ENCODE results near the gene R3HDM2.
A peak's percentile ranks its signal among the peaks of the same experiment; 100 is the strongest.
"Not testable (repeated sequence)": the region's sequence is repeated elsewhere in the genome, so short reads cannot be mapped to it uniquely, and the experiment has no call there.

Gene R3HDM2

DNA sequence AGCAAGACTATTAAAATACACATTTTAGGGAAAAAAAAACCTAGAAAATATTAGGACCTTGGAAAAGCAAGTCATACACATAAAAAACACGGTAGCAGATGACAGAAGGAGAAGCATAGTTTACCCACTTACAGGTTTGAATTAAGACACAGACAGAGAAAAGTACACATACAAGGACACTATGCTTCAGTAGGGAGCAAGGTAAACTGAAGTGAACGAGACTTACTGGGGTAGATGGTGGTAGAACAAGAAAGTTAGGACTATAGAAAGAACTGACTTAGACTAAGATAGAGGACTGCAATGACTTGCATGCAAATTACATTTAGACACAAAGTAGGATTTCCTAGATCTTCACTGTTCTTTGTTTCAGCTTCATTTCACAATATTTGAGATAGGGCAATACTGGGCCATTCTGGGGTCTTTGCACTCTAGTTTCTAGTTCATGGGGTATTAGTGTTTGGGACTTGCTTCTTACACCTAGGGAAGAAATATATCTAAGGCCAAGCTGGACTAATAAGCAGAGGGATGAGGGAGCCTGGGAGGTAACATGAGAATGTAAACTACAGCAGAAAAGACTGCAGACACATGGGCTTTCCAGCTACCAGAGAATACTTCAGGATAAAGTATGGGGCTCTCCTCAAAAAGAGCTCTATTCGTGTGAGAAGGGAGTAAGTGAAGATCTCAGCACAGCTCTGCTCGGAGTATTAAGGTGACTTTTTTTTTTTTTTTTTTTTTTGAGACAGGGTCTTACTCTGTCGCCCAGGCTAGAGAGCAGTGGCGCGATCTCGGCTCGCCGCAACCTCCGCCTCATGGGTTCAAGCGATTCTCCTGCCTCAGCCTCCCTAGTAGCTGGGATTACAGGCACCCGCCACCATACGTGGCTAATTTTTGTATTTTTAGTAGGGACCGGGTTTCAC lies 152.1 kb downstream of the R3HDM2 start:
- Mint-ChIP-seq H3K9me3 (no peaks in the 10 kb centered on the region), H3K36me3 (ENCODE audit: low read depth) (peaks cover 85% of the 10 kb centered on the region), H3K27ac (peak overlapping the region; percentile 30), H3K4me3 (no peak overlapping the region), H3K4me1 (peaks cover 32% of the 10 kb centered on the region), H3K27me3 (ENCODE audit: low read depth, poor library complexity) (no peaks in the 10 kb centered on the region)
- TF ChIP-seq, protein P1, sequence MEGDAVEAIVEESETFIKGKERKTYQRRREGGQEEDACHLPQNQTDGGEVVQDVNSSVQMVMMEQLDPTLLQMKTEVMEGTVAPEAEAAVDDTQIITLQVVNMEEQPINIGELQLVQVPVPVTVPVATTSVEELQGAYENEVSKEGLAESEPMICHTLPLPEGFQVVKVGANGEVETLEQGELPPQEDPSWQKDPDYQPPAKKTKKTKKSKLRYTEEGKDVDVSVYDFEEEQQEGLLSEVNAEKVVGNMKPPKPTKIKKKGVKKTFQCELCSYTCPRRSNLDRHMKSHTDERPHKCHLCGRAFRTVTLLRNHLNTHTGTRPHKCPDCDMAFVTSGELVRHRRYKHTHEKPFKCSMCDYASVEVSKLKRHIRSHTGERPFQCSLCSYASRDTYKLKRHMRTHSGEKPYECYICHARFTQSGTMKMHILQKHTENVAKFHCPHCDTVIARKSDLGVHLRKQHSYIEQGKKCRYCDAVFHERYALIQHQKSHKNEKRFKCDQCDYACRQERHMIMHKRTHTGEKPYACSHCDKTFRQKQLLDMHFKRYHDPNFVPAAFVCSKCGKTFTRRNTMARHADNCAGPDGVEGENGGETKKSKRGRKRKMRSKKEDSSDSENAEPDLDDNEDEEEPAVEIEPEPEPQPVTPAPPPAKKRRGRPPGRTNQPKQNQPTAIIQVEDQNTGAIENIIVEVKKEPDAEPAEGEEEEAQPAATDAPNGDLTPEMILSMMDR (IDR thresholded peaks at IDR 0.05), result no peak
- no peak for DNase-seq

DNA sequence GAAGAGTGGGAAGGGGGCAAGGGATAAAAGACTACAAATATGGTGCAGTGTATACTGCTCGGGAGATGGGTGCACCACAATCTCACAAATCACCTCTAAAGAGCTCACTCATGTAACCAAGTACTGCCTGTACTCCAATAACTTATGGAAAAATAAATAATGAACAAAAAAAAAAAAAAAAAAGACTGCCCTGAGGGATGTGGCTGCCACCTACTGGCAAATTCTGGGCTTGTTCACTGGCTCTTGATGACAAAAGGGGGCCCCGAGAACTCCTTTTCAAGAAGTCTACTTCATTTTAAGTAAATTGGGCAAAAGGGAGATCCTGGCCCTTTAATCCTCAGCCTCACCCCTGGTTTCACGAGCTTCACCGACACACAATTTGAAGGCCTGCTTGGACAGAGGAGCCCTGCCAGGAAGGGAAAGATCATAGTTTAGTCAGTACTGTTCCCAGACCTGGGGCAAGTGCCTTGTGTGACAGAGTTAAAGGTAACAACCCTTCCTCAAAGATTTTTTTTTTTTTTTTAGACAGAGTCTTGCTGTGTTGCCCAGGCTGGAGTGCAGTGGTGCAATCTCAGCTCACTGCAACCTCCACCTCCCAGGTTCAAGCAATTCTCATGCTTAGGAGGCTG lies 153.8 kb downstream of the R3HDM2 start:
- DNase-seq, result no peak
- no peak overlapping the region for H3K27ac Mint-ChIP-seq

DNA sequence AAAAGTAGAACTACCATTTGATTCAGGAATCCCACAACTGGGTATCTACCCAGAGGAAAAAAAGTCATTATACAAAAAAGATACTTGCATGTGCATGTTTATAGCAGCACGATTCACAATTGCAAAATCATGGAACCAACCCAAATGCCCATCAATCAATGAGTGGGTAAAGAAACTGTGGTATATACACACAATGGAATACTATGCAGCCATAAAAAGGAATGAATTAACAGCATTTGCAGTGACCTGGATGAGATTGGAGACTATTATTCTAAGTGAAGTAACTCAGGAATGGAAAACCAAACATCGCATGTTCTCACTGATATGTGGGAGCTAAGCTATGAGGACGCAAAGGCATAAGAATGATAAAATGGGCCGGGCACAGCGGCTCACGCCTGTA lies 154.6 kb downstream of the R3HDM2 start:
- not testable (repeated sequence) for H3K27ac Mint-ChIP-seq; H3K4me3 Mint-ChIP-seq; H3K9me3 Mint-ChIP-seq; H3K27me3 Mint-ChIP-seq (ENCODE audit: low read depth, poor library complexity); DNase-seq
- H3K4me1 Mint-ChIP-seq, result peaks cover 36% of the 10 kb centered on the region
- H3K36me3 Mint-ChIP-seq (ENCODE audit: low read depth), result peaks cover 73% of the 10 kb centered on the region

More for the DNA sequence above, 153.8 kb downstream of the R3HDM2 start:
- Mint-ChIP-seq H3K36me3 (ENCODE audit: low read depth) (peaks cover 77% of the 10 kb centered on the region), H3K9me3 (no peaks in the 10 kb centered on the region), H3K27me3 (ENCODE audit: low read depth, poor library complexity) (peaks cover 5% of the 10 kb centered on the region), H3K4me1 (peaks cover 38% of the 10 kb centered on the region), H3K4me3 (no peak overlapping the region)
- TF ChIP-seq, protein P1 (IDR thresholded peaks at IDR 0.05), result no peak

DNA sequence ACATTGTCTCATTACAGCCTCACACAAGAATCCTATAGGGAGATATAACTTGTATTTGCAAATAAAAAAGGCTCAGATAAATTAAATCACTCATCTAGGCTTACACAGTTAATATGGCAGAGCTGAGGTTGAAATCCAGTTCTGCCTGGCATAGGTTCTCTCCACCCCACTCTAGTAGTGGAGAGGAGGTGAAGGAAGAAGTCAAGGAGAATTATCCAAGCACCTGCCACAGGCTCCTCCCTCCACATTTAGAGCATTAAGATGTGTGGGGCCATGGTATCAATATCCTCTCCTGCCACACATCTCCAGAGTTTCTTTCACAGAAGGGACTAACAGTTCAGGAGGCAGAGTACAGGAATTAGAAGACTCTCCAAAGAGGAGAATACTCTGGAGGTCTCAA lies 157.3 kb downstream of the R3HDM2 start:
- peak overlapping the region; percentile 81 for H3K27ac Mint-ChIP-seq
- DNase-seq, result no peak
- H3K9me3 Mint-ChIP-seq, result no peaks in the 10 kb centered on the region

DNA sequence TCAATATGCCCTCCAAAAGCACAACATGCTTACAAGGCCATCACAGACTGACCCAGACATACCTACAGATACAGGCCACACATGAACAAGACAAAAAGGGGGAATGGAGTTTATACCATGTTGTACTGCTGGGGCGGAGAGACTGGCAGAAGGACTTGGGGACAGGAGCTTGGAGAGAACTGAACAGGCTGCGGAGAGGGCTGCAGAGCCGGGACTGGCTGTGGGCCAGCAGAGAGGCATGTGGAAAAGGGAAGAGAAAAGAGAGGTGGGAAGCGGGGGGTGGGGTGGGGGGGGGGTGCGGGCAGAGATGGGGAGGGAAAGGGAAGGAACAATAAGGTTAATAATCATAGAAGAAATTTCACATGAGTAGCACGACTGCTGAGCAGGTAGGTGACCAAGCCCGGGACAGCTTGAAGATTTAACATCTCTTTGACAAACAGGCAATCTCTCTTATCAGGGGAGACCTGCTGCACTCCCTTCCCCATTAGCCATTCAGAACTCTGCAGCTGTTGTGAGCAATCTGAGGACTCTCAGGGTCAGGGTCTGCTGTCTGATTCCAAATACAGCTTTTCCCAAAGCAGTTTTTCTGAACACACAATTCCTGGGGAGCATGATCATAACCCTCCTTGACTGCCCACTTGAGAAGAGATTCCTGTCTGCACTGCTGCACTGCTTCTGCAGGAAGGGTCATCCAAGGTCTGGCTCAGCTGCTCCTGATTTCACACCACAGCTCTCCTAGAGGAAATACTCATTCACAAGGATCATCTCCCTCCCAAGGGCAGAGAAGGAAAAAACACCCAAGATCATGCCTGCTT lies 158.3 kb downstream of the R3HDM2 start:
- peak overlapping the region; percentile 81 for H3K27ac Mint-ChIP-seq
- no peak for DNase-seq
- peaks cover 5% of the 10 kb centered on the region for H3K27me3 Mint-ChIP-seq (ENCODE audit: low read depth, poor library complexity)
- no peaks in the 10 kb centered on the region for H3K9me3 Mint-ChIP-seq
- TF ChIP-seq, protein P1 (IDR thresholded peaks at IDR 0.05), result no peak
- no peak overlapping the region for H3K4me3 Mint-ChIP-seq
- peaks cover 73% of the 10 kb centered on the region for H3K36me3 Mint-ChIP-seq (ENCODE audit: low read depth)
- H3K4me1 Mint-ChIP-seq, result peaks cover 15% of the 10 kb centered on the region

More for the DNA sequence above, 157.3 kb downstream of the R3HDM2 start:
- Mint-ChIP-seq H3K36me3 (ENCODE audit: low read depth) (peaks cover 68% of the 10 kb centered on the region), H3K4me1 (peaks cover 15% of the 10 kb centered on the region), H3K27me3 (ENCODE audit: low read depth, poor library complexity) (peaks cover 5% of the 10 kb centered on the region), H3K4me3 (no peak overlapping the region)
- TF ChIP-seq, protein P1 (IDR thresholded peaks at IDR 0.05), result no peak

DNA sequence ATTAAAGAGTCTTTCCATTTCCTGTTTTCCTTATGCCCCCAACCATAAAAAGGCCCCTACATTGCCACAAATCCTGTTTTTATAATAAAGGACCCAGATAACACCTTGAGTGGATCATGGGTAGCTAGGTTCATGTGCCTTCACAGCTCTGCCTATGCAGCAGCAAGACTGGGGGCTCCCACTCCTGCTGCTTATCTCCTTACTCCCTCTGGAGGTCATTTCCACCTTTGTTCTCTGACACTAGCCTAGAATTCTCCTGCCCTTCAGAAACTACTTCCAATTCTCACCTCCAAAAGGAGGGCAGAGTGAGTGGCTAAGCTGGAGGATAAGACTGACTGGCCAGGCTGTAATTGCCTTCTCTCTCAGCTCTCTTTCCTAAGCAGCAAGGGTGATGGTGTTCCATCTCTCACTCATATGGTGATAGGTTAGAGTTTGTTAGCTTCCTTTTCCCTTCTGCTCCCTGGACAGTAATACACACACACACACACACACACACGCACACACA lies 159.8 kb downstream of the R3HDM2 start:
- H3K9me3 Mint-ChIP-seq, result no peaks in the 10 kb centered on the region
- peaks cover 15% of the 10 kb centered on the region for H3K4me1 Mint-ChIP-seq
- H3K36me3 Mint-ChIP-seq (ENCODE audit: low read depth), result peaks cover 73% of the 10 kb centered on the region
- H3K27me3 Mint-ChIP-seq (ENCODE audit: low read depth, poor library complexity), result peaks cover 5% of the 10 kb centered on the region
- TF ChIP-seq, protein P1 (IDR thresholded peaks at IDR 0.05), result no peak
- H3K27ac Mint-ChIP-seq, result peak overlapping the region; percentile 49
- no peak overlapping the region for H3K4me3 Mint-ChIP-seq
- no peak for DNase-seq
